ENCODE data around the gene BMP10. TPM values are rescaled to one million over a fixed set of nuclear protein-coding genes. Genes with fewer than 3 reads are reported as not detected.

Gene BMP10
- total RNA-seq, 1 donor from 2014 or later = 0.13 TPM

DNA sequence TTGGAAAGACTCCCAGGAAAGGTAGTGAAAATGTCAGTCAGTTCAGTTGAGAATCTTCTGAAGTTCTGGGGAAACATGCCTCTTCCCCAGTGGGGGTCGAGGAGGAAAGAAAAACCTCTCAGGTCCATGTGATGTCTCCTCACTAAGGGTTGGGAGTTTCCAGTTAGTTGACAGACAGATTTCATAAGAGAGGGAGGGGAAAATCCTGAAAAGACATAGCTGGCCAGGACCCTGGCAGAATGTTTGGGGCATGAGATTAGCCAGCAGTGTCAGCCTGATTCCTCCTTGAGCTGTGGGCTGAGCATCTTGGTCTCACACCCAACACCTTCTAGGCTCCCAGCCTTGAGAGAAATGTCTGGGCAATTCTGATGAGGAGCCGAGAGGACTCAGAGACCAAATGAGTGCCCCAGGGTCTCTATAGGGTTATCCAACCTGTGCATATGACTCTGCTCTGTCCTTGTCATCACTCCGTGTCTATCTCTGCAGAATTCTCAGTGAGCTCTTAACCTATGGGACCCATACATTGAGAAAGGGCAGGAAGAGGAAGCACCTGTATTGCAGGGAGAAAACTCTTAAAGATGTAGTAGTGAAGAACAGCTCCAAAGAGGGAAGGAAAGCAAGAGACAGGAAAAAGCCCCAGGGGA lies 13.9 kb downstream of the BMP10 start:
- no peak overlapping the region for H3K4me3 Mint-ChIP-seq
- peaks cover 9% of the 10 kb centered on the region for H3K4me1 Mint-ChIP-seq
- no peaks in the 10 kb centered on the region for H3K36me3 Mint-ChIP-seq
- TF ChIP-seq, protein P1, sequence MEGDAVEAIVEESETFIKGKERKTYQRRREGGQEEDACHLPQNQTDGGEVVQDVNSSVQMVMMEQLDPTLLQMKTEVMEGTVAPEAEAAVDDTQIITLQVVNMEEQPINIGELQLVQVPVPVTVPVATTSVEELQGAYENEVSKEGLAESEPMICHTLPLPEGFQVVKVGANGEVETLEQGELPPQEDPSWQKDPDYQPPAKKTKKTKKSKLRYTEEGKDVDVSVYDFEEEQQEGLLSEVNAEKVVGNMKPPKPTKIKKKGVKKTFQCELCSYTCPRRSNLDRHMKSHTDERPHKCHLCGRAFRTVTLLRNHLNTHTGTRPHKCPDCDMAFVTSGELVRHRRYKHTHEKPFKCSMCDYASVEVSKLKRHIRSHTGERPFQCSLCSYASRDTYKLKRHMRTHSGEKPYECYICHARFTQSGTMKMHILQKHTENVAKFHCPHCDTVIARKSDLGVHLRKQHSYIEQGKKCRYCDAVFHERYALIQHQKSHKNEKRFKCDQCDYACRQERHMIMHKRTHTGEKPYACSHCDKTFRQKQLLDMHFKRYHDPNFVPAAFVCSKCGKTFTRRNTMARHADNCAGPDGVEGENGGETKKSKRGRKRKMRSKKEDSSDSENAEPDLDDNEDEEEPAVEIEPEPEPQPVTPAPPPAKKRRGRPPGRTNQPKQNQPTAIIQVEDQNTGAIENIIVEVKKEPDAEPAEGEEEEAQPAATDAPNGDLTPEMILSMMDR (IDR thresholded peaks at IDR 0.05; ENCODE audit: unreplicated experiment) = no peak
- DNase-seq (ENCODE audit: low spot score in 2 of 2, unreplicated experiment in 2 of 2) = no peak
- H3K27ac Mint-ChIP-seq = no peak overlapping the region
- peaks cover 15% of the 10 kb centered on the region for H3K27me3 Mint-ChIP-seq (ENCODE audit: low read depth)
- H3K9me3 Mint-ChIP-seq = no peaks in the 10 kb centered on the region

DNA sequence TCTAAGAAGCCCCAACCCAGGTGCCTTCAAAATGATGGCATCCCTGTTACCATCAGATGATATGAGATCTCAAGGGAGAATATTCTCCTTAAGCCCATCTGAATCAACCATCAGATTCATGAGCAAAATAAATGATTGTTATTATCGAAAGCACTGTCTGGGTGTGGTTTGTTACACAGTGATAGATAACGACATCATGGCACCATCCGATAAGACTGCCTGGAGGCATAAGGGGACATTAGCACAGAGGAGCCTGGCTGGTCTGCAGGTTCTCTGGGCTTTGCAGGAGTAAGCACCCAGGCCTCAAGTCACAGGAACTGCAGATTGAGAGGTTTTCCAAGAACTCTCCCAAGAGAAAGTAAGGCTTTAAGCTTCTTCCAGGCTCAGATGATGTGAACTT lies 15.6 kb downstream of the BMP10 start:
- no peak for DNase-seq (ENCODE audit: low spot score in 2 of 2, unreplicated experiment in 2 of 2)
- Mint-ChIP-seq H3K36me3 (no peaks in the 10 kb centered on the region), H3K4me3 (no peak overlapping the region), H3K27ac (no peak overlapping the region), H3K4me1 (peaks cover 10% of the 10 kb centered on the region), H3K9me3 (no peaks in the 10 kb centered on the region), H3K27me3 (ENCODE audit: low read depth) (peaks cover 13% of the 10 kb centered on the region)
- TF ChIP-seq, protein P1 (IDR thresholded peaks at IDR 0.05; ENCODE audit: unreplicated experiment) = no peak

DNA sequence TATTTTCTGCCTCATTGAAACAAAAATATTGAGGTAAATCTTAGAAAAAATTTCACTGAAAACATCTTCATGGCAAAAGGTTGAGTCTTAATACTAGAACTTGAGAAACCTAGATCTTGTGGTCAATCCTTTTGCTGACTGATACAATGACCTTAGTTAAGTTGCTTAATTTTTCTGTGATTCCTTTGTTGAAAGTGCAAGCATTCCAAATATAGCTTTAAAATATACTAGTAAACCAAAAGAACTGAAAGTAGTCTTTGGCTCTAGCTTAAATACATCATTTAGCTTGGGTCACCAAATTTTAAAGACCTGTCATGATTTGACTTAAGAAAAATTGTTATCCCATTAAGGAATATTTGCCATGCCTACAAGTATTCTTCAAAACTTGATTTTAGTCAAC lies 16.7 kb downstream of the BMP10 start:
- TF ChIP-seq, protein P1 (IDR thresholded peaks at IDR 0.05; ENCODE audit: unreplicated experiment) = no peak
- Mint-ChIP-seq H3K27ac (no peak overlapping the region), H3K27me3 (ENCODE audit: low read depth) (peaks cover 13% of the 10 kb centered on the region), H3K4me1 (peaks cover 9% of the 10 kb centered on the region), H3K36me3 (no peaks in the 10 kb centered on the region), H3K9me3 (no peaks in the 10 kb centered on the region), H3K4me3 (no peak overlapping the region)
- DNase-seq (ENCODE audit: low spot score in 2 of 2, unreplicated experiment in 2 of 2) = no peak

DNA sequence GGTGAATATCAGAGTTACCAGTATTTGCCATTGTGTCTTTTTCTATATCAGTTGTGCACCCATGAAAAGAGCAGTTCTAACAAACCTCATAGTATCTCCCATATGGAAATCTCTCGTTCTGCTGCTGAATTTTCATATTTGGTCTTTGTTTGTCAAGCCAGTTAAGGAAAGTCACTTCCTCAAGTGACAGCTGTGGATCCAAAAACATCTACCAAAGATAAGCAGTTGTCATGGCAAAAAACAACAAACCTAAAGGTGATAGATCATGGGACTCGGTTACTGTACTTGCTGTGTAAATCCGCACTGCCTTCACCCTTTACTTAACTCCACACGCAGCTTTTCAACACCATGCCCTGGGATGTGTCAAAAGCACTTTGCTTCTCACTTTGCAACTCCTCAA lies 17.3 kb downstream of the BMP10 start:
- Mint-ChIP-seq H3K4me3 (no peak overlapping the region), H3K27ac (no peak overlapping the region), H3K4me1 (peaks cover 8% of the 10 kb centered on the region), H3K27me3 (ENCODE audit: low read depth) (peaks cover 15% of the 10 kb centered on the region), H3K9me3 (no peaks in the 10 kb centered on the region), H3K36me3 (no peaks in the 10 kb centered on the region)
- TF ChIP-seq, protein P1 (IDR thresholded peaks at IDR 0.05; ENCODE audit: unreplicated experiment) = no peak
- no peak for DNase-seq (ENCODE audit: low spot score in 2 of 2, unreplicated experiment in 2 of 2)

DNA sequence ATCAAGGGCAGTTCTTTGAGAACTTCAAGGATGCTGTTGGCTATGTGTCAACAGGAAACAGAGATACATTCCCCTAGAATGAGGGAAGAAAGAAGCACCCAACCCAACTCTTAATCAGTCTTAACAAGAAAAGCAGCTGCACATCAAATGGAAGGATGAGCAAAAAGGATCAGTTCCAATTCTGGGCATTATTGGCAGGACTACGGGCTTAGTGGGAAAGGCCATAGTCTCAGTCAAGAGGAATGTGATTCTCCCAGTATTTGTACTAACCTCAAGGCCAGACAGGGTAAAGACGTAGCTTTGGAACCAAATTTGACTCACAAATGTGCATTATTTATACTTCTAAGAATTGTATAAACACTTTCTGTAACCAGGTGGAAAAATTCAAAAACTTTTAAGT lies 18.2 kb downstream of the BMP10 start:
- peaks cover 20% of the 10 kb centered on the region for H3K27me3 Mint-ChIP-seq (ENCODE audit: low read depth)
- TF ChIP-seq, protein P1 (IDR thresholded peaks at IDR 0.05; ENCODE audit: unreplicated experiment) = no peak
- no peak overlapping the region for H3K27ac Mint-ChIP-seq
- DNase-seq (ENCODE audit: low spot score in 2 of 2, unreplicated experiment in 2 of 2) = no peak
- H3K4me1 Mint-ChIP-seq = peaks cover 6% of the 10 kb centered on the region
- H3K9me3 Mint-ChIP-seq = no peaks in the 10 kb centered on the region
- H3K4me3 Mint-ChIP-seq = no peak overlapping the region
- H3K36me3 Mint-ChIP-seq = no peaks in the 10 kb centered on the region

DNA sequence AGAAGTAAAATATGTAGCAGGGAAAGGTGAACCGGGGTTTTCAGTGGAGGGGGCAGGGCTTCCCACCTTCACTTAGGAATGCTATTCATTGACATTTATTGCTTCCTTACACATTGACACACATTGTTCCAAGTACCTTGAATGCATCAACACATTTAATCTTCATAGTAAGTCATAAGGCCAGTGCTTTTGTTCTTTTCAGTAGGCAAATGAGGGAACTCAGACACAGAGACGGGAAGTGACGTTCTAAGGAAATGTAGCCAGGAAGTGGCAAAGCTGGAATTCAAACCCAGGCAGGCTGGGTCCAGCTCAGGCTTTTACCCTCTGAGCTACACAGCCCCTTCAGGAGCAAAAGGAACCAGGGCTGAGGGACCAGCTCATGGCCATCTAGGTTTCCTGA lies 20.7 kb downstream of the BMP10 start:
- Mint-ChIP-seq H3K27ac (no peak overlapping the region), H3K27me3 (ENCODE audit: low read depth) (peaks cover 30% of the 10 kb centered on the region), H3K36me3 (no peaks in the 10 kb centered on the region), H3K4me3 (no peak overlapping the region), H3K4me1 (peaks cover 6% of the 10 kb centered on the region), H3K9me3 (no peaks in the 10 kb centered on the region)
- TF ChIP-seq, protein P1 (IDR thresholded peaks at IDR 0.05; ENCODE audit: unreplicated experiment) = no peak
- no peak for DNase-seq (ENCODE audit: low spot score in 2 of 2, unreplicated experiment in 2 of 2)

All from mesothelial cell of epicardium (in vitro differentiated cells).